CD4-positive, alpha-beta T cell treated with Interleukin-17A for 1 hour (primary cell): ENCODE measurements around the gene RTEL1.
"Not testable (repeated sequence)": the region's sequence is repeated elsewhere in the genome, so short reads cannot be mapped to it uniquely, and the experiment has no call there.

ENCODE experiments used
- DNase-seq: peaks from one replicate; pipeline ENCODE4 v3.0.0-alpha.2; 2020

Gene RTEL1

GRCh38 chr20:63671695-63672094 is 13.6 kb downstream of the RTEL1 start:
- DNase-seq: not testable (repeated sequence)

DNA sequence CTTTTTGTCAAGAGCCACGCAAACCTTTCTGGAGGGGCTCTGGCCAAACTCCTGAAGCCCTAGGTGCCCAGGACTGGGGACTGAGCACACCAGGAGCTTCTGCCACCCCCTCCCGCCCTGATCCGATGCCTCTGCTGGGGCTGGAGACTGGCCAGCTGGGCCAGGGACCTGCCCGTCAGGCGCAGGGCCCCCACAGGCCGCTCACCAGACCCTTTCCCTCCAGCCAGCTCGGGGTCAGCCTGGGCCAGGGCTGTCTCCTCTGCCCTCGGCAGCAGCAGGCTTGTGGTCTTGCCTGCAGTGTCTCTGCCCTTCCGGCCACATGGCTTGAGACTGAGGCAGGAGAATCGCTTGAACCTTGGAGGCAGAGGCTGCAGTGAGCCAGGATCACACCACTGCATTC is 14.6 kb downstream of the RTEL1 start:
- no peak for DNase-seq

GRCh38 chr20:63673951-63674350 is 15.8 kb downstream of the RTEL1 start:
- no peak for DNase-seq

DNA sequence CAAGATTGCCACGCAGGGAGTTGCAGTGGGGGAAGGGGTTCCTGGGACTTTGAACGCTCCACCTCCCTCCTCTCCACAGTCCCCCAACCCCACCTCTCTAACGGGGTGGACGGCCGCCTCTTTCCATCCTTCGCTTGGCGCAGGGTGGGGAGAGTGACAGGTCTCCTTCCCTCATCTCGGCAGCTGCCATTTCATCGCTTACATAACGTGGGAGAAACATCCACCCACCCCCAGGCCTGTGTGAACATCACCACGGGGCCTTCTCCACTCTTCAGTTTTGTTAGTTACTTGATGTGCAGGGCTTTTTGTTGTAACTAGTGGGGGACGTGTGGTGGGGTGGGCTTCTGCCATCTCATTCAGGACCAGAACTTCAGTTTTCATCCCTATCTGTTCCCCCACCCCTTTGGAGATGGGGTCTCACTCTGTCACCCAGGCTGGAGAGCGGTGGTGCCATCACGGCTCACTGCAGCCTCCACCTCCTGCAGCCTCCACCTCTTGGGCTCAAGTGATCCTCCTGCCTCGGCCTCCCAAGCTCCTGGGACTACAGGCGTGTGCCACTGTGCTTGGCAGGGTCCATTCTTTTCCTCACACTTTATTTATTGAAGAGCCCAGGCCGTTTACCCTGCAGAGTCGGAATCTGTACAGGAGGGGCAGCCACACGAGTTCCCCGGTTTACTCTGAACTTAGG is 17.7 kb downstream of the RTEL1 start:
- no peak for DNase-seq

- no peak for DNase-seq
Measured at GRCh38 chr20:63678071-63678470, 20.0 kb downstream of the RTEL1 start.

DNA sequence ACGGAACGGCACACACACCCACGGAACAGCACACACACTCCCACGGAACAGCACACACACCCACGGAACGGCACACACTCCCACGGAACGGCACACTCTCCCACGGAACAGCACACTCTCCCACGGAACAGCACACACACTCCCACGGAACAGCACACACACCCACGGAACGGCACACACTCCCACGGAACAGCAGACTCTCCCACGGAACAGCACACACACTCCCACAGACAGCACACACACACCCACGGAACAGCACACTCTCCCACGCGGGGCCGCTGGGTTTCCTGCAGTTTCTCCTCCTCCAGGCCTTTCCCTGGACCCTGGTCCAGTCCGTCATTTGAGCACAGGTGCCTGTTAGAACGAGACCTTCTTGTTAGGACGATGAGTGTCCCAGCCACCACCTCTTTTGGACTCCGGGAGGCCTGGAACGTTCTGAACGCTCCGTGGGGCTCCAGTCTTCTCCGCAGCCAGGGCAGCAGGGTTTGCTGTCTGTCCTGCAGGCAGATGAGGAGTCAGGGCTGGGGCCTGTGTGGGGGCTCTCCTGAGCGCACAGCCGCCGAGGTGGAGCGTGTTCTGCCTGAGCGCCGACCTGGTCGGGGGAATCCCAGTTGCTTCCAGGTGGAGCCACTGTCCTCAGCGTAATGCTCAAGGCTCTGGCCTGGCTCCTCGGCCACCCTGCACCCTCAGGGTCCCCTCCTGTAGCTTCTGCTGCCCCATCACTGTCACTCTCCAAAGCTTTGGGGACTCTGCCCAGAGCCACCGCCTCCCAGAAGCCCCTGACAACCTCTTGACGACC is 20.8 kb downstream of the RTEL1 start:
- no peak for DNase-seq

- no peak for DNase-seq
Measured at GRCh38 chr20:63679799-63680305, 21.7 kb downstream of the RTEL1 start.

DNA sequence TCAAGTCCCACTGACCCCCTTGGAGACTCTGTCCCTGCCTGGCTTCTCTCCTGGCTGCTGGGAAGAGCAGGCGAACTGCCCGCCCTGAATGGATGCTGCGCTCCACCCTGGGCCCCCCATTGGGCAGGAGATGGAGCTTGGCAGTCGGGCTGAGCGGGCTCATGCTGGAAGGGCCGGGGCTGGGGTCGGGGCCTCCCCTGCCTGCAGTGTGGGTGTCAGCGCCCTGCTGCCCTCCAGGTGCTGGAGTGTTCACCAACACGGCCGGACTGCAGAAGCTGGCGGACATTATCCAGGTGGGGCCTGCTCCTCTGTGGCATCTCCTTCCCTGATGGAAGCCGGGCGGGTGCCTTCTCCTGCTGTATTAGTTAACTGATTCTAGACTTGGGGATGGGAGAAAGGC is 22.3 kb downstream of the RTEL1 start:
- no peak for DNase-seq

GRCh38 chr20:63680857-63681608 is 22.9 kb downstream of the RTEL1 start:
- DNase-seq: no peak

- DNase-seq: no peak
Measured at GRCh38 chr20:63681609-63682142, 23.6 kb downstream of the RTEL1 start.

- DNase-seq: no peak
Measured at GRCh38 chr20:63682384-63683139, 24.4 kb downstream of the RTEL1 start.

DNA sequence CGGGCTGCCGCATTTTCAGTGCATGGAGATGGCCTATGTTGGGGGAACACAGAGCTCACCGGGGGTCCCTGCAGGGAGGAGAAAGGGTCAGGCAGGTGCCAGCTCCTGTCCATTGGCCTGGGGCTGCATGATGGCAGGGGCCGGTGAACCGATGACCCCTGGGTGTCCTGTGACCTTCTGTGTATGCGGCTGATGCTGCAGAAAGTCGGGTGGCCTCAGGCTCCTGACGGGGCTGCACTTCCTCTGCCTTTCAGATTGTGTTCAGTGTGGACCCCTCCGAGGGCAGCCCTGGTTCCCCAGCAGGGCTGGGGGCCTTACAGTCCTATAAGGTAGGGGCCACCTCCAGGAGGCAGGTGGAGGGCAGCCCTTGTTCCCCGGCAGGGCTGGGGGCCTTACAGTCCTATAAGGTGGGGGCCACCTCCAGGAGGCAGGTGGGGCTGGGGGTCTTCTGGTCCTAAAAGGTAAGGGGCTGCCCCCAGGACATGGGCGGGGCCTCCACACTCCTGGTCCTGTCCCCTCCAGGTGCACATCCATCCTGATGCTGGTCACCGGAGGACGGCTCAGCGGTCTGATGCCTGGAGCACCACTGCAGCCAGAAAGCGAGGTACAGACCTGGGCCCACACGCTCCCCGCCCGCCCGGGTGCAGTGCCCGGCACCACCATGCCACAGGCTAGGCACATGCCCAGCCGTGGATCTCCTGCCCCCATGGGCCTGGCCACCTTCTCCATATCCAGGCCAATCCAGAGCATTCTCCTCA is 27.3 kb downstream of the RTEL1 start:
- DNase-seq: no peak

GRCh38 chr20:63686094-63686491 is 28.0 kb downstream of the RTEL1 start:
- DNase-seq: no peak

DNA sequence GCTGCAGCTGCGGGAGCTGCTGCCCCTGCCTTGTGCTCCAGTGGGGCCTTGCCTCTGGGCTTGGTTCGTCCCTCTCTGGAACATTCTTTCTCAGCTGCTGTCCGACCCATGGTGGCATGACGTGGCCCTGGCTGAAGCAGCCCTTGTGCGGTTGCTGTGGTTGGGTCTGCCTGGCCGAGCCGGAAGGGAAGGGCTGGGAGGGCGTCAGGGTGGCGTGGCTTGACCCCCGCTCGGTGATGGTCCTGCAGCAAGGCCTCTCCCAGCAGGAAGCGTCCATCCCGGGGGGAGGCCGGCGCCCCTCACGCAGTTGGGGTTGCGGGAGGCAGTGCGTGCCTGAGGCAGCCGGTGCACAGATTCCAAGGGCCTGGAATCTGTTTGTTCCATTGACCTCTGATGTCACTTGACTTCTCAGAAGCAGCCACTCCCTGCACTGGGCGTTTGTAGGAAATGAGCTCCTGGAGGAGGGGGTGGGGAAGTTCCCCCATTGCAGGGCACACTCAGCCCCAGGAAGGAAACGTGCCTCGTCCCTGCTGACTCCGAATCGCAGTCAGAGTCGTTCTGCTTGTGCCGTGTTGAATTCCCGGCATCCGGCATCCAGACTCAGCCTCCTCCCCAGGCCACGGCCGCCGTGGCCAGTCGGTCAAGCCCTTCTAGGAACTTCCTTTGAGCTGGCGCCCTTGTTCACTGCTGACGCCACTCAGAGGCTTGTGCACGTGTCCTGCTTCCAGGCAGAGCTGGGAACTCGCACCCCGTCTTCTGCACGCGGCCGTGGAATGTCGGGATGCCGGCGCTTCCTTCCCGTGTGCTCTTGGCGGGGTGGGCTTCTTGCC is 28.6 kb downstream of the RTEL1 start:
- peak; percentile 46 for DNase-seq

- no peak for DNase-seq
Measured at GRCh38 chr20:63687419-63688178, 29.5 kb downstream of the RTEL1 start.

- no peak for DNase-seq
Measured at GRCh38 chr20:63688228-63689045, 30.3 kb downstream of the RTEL1 start.

- DNase-seq: no peak
Measured at GRCh38 chr20:63689046-63690002, 31.2 kb downstream of the RTEL1 start.
